Spleen (tissue), 11 donors: ENCODE measurements around the gene NRN1L. TPM values are rescaled to one million over a fixed set of nuclear protein-coding genes. Genes with fewer than 3 reads are reported as not detected.

Source experiments
- DNase-seq: peaks from one replicate; pipeline ENCODE4 v3.0.0-alpha.2; 2020
- H3K27ac ChIP-seq, 8 donors: fragments of 200-600 bp; sonication (generic) in 7 of 8; 1 replicate in 4 of 8; 2 replicates in 4 of 8; pipeline versions ENCODE4 v1.5.0 to v1.8.0; 2016 to 2021; ENCODE audit warnings: inconsistent platforms in 4 of 8, mild to moderate bottlenecking in 4 of 8, moderate library complexity in 1 of 8
- H3K27me3 ChIP-seq, 7 donors: fragments of 200-600 bp; sonication (generic) in 6 of 7; replicated peaks in 1 of 7; 1 replicate in 4 of 7; 2 replicates in 3 of 7; pipeline versions ENCODE4 v1.5.0 to v1.8.0; 2016 to 2021; ENCODE audit warnings: inconsistent platforms in 3 of 7, mild to moderate bottlenecking in 1 of 7
- H3K36me3 ChIP-seq, 6 donors: fragments of 200-600 bp; sonication (generic) in 5 of 6; 1 replicate in 4 of 6; 2 replicates in 2 of 6; pipeline versions ENCODE4 v1.5.0 to v1.8.0; 2016 to 2021; ENCODE audit warnings: inconsistent platforms in 2 of 6
- H3K4me1 ChIP-seq, 6 donors: fragments of 200-600 bp; sonication (generic) in 5 of 6; 1 replicate in 3 of 6; 2 replicates in 3 of 6; pipeline versions ENCODE4 v1.5.0 to v1.8.0; 2016 to 2021; ENCODE audit warnings: inconsistent platforms in 3 of 6
- H3K4me3 ChIP-seq, 8 donors: fragments of 200-600 bp; sonication (generic) in 7 of 8; 1 replicate in 4 of 8; 2 replicates in 4 of 8; pipeline versions ENCODE4 v1.5.0 to v1.8.0; 2016 to 2021; ENCODE audit warnings: inconsistent platforms in 4 of 8, mild to moderate bottlenecking in 4 of 8, moderate library complexity in 2 of 8
- H3K9me3 ChIP-seq, 8 donors: fragments of 200-600 bp; sonication (generic) in 7 of 8; 1 replicate in 4 of 8; 2 replicates in 4 of 8; pipeline versions ENCODE4 v1.5.0 to v1.8.0; 2016 to 2021; ENCODE audit warnings: inconsistent platforms in 4 of 8
- POLR2A ChIP-seq, 3 donors: fragments of 450-650 bp; IDR thresholded peaks; one replicate each; pipeline ENCODE4 v1.5.1; 2017; ENCODE audit warnings: antibody characterized with exemption in 3 of 3, mild to moderate bottlenecking in 1 of 3
- POLR2AphosphoS5 ChIP-seq, 3 donors: sonication (generic); formaldehyde crosslinking; IDR thresholded peaks; one replicate each; pipeline ENCODE4 v1.5.1; 2017; ENCODE audit warnings: antibody characterized with exemption in 3 of 3
- whole genome bisulfite sequencing, 5 donors: extraction: QIAGEN DNeasy Blood & Tissue Kit in 3 of 5; methylation state at CpG; one replicate each; pipeline versions ENCODE4 v1.1.5 to v1.1.7; 2013 to 2018; 5-methylcytosine and 5-hydroxymethylcytosine counted together
- intact Hi-C: fragments of 100-400 bp; cut with DNase I; formaldehyde crosslinking; loops from one replicate; pipeline ENCODE4 v1.15.0; 2023; ENCODE audit warnings: low total_unique reads
- polyA plus RNA-seq, 3 donors: library from polyadenylated mRNA; stranded (reverse); fragments of 200-250 nt; gene quantifications; one replicate each; pipeline ENCODE4 v1.2.1, GENCODE V29; 2013
- total RNA-seq, 7 donors: library from RNA; depleted of rRNA in 3 of 7; stranded (reverse); fragments of >200 nt in 3 of 7; fragmentation: NEBNext Ultra II Directional in 4 of 7; extraction: Animal tissue kit (Norgen Biotek cat#: 25700) in 4 of 7; gene quantifications; one replicate each; pipeline versions ENCODE4 v1.1.0 to v1.2.1, GENCODE V29; 2016 to 2021
- TF ChIP-seq, protein P1 (sequence below), 11 experiments: fragments of 200-600 bp in 7 of 11; fragments of 450-650 bp in 4 of 11; sonication (generic) in 4 of 11; IDR thresholded peaks in 8 of 11; conservative IDR thresholded peaks in 3 of 11; 1 replicate in 7 of 11; 2 replicates in 4 of 11; pipeline versions ENCODE4 v1.4.0 to v1.8.0; 2016 to 2021; ENCODE audit warnings: antibody characterized with exemption in 11 of 11, inconsistent platforms in 4 of 11, mild to moderate bottlenecking in 1 of 11
- donor health status: healthy with polysubstance abuse.
- donor health status: DM: no; HTN: no; CAD: no; lungs with moderate emphysema.
- donor health status: DM: no; HTN: no; CAD: no.
- donor health status: Bipolar disorder and iron deficiency.
- donor health status: healthy.
- donor health status: DM: no; HTN: no; CAD: no.
- donor health status: DM: yes; HTN: yes; CAD: no.

The NRN1L gene
- total and polyA plus RNA-seq, 10 donors, result 0.60 to 6.2 (median 3.0) TPM; not detected in 2

DNA sequence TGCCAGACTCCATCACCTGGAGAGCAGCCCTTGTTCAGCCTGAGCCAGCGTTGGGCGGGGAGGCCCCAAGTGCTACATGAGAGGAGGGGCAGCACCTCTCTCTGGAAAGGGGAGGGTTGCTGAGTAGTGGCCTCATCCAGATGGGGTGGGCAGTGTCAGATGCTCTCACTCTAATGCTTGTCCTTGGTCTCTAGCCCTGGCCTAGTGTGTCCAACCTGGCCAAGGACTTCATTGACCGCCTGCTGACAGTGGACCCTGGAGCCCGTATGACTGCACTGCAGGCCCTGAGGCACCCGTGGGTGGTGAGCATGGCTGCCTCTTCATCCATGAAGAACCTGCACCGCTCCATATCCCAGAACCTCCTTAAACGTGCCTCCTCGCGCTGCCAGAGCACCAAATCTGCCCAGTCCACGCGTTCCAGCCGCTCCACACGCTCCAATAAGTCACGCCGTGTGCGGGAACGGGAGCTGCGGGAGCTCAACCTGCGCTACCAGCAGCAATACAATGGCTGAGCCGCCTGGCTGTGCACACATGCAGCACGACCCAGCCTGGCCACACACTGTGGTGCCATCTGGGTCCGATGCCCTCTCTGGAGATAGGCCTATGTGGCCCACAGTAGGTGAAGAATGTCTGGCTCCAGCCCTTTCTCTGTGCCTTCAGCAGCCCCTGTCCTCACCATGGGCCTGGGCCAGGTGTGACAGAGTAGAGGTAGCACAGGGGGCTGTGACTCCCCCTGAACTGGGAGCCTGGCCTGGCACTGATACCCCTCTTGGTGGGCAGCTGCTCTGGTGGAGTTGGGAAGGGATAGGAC, 42.7 kb downstream of the NRN1L start:
- peaks cover 8 to 54% (median 26%) of the 10 kb centered on the region in 6 donors for H3K4me1 ChIP-seq
- no peaks in the 10 kb centered on the region for H3K27me3 ChIP-seq
- intact Hi-C loops, result loop anchor here (10.0 kb wide), 1 partner anchor 253 kb away; no protein-coding TSS in a partner anchor
- no peak overlapping the region for H3K4me3 ChIP-seq
- TF ChIP-seq POLR2A (IDR thresholded peaks at IDR 0.05) (no peak), POLR2AphosphoS5 (IDR thresholded peaks at IDR 0.05) (peak in 2 of 3 donors; percentile 48 to 69)
- WGBS, 5 donors, result 93 to 96% (median 93%) methylated on average over 19 to 22 of the region's 22 CpGs
- DNase-seq, result no peak
- peaks cover 0 to 96% (median 41%) of the 10 kb centered on the region in 6 donors for H3K36me3 ChIP-seq
- no peaks in the 10 kb centered on the region for H3K9me3 ChIP-seq
- peak overlapping the region in 3 of 8 donors; percentile 42 to 72 (median 59) for H3K27ac ChIP-seq

DNA sequence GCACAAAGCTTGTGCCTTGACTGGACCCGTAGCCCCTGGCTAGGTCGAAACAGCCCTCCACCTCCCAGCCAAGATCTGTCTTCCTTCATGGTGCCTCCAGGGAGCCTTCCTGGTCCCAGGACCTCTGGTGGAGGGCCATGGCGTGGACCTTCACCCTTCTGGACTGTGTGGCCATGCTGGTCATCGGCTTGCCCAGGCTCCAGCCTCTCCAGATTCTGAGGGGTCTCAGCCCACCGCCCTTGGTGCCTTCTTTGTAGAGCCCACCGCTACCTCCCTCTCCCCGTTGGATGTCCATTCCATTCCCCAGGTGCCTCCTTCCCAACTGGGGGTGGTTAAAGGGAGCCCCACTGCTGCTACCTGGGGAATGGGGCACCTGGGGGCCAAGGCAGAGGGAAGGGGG, 43.5 kb downstream of the NRN1L start:
- Histone ChIP-seq H3K9me3 (no peaks in the 10 kb centered on the region), H3K4me1 (peaks cover 8 to 54% (median 26%) of the 10 kb centered on the region in 6 donors), H3K27ac (peak overlapping the region in 1 of 8 donors; percentile 27), H3K36me3 (peaks cover 0 to 96% (median 46%) of the 10 kb centered on the region in 6 donors), H3K4me3 (no peak overlapping the region), H3K27me3 (no peaks in the 10 kb centered on the region)
- TF ChIP-seq POLR2A (IDR thresholded peaks at IDR 0.05) (no peak), POLR2AphosphoS5 (IDR thresholded peaks at IDR 0.05) (no peak)
- TF ChIP-seq, protein P1, sequence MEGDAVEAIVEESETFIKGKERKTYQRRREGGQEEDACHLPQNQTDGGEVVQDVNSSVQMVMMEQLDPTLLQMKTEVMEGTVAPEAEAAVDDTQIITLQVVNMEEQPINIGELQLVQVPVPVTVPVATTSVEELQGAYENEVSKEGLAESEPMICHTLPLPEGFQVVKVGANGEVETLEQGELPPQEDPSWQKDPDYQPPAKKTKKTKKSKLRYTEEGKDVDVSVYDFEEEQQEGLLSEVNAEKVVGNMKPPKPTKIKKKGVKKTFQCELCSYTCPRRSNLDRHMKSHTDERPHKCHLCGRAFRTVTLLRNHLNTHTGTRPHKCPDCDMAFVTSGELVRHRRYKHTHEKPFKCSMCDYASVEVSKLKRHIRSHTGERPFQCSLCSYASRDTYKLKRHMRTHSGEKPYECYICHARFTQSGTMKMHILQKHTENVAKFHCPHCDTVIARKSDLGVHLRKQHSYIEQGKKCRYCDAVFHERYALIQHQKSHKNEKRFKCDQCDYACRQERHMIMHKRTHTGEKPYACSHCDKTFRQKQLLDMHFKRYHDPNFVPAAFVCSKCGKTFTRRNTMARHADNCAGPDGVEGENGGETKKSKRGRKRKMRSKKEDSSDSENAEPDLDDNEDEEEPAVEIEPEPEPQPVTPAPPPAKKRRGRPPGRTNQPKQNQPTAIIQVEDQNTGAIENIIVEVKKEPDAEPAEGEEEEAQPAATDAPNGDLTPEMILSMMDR (IDR thresholded peaks at IDR 0.05 in 8 of 11, conservative IDR thresholded peaks at IDR 0.05 in 3 of 11), result no peak
- peak; percentile 72 for DNase-seq
- intact Hi-C loops, result loop anchor here (10.0 kb wide), 1 partner anchor 253 kb away; no protein-coding TSS in a partner anchor
- whole genome bisulfite sequencing, 5 donors, result 84 to 90% (median 87%) methylated on average over 5 to 7 of the region's 7 CpGs

DNA sequence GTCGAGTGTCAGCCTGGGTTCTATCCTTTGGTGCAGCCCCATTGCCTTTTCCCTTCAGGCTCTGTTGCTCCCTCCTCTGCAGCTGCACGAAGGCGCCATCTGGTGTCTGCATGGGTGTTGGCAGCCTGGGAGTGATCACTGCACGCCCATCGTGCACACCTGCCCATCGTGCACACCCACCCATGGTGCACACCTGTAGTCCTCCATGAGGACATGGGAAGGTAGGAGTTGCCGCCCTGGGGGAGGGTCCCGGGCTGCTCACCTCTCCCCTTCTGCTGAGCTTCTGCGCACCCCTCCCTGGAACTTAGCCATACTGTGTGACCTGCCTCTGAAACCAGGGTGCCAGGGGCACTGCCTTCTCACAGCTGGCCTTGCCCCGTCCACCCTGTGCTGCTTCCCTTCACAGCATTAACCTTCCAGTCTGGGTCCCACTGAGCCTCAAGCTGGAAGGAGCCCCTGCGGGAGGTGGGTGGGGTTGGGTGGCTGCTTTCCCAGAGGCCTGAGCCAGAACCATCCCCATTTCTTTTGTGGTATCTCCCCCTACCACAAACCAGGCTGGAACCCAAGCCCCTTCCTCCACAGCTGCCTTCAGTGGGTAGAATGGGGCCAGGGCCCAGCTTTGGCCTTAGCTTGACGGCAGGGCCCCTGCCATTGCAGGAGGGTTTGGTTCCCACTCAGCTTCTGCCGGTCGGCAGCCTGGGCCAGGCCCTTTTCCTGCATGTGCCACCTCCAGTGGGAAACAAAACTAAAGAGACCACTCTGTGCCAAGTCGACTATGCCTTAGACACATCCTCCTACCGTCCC, 44.1 kb downstream of the NRN1L start:
- DNase-seq, result peak; percentile 92
- intact Hi-C loops, result loop anchor here (10.0 kb wide), 1 partner anchor 254 kb away; no protein-coding TSS in a partner anchor
- H3K9me3 ChIP-seq, result no peaks in the 10 kb centered on the region
- peak overlapping the region in 1 of 8 donors; percentile 27 for H3K27ac ChIP-seq
- WGBS, 5 donors, result 47 to 57% (median 51%) methylated on average over 11 to 16 of the region's 16 CpGs
- no peak overlapping the region for H3K4me3 ChIP-seq
- peaks cover 8 to 57% (median 26%) of the 10 kb centered on the region in 6 donors for H3K4me1 ChIP-seq
- TF ChIP-seq POLR2A (IDR thresholded peaks at IDR 0.05), result no peak
- TF ChIP-seq, protein P1 (IDR thresholded peaks at IDR 0.05 in 8 of 11, conservative IDR thresholded peaks at IDR 0.05 in 3 of 11), result peak; percentile 70 to 90 (median 84)
- TF ChIP-seq POLR2AphosphoS5 (IDR thresholded peaks at IDR 0.05), result peak; percentile 65 to 70 (median 68)
- peaks cover 0 to 96% (median 47%) of the 10 kb centered on the region in 6 donors for H3K36me3 ChIP-seq
- H3K27me3 ChIP-seq, result no peaks in the 10 kb centered on the region

GRCh38 chr16:67930191-67930590, 45.5 kb downstream of the NRN1L start:
- 93 to 97% (median 96%) methylated on average over 14 of the region's 14 CpGs for WGBS, 5 donors
- intact Hi-C loops, result loop anchor here (10.0 kb wide), 1 partner anchor 85 kb away; the partner anchor contains the start of genes CENPT, NUTF2 and THAP11
- no peaks in the 10 kb centered on the region for H3K27me3 ChIP-seq

More at GRCh38 chr16:67930191-67930590, 45.5 kb downstream of the NRN1L start:
- H3K36me3 ChIP-seq, result peaks cover 0 to 100% (median 60%) of the 10 kb centered on the region in 6 donors
- H3K27ac ChIP-seq, result no peak overlapping the region
- TF ChIP-seq, protein P1 (IDR thresholded peaks at IDR 0.05 in 8 of 11, conservative IDR thresholded peaks at IDR 0.05 in 3 of 11), result no peak
- TF ChIP-seq POLR2A (IDR thresholded peaks at IDR 0.05) (no peak), POLR2AphosphoS5 (IDR thresholded peaks at IDR 0.05) (peak in 1 of 3 donors; percentile 56)
- no peaks in the 10 kb centered on the region for H3K9me3 ChIP-seq
- no peak for DNase-seq
- H3K4me3 ChIP-seq, result no peak overlapping the region
- H3K4me1 ChIP-seq, result peaks cover 13 to 59% (median 35%) of the 10 kb centered on the region in 6 donors
